Upper lobe of right lung (tissue), 1 donor: ENCODE data around the gene ZBED5. TPM values are rescaled to one million over a fixed set of nuclear protein-coding genes. Genes with fewer than 3 reads are reported as not detected.
A peak's percentile ranks its signal among the peaks of the same experiment; 100 is the strongest.

Source experiments
- ATAC-seq: fragments of 200-7000 bp; cut with Tn5 transposase; one replicate; pipeline ENCODE4 v1.9.1; 2020; ENCODE audit warnings: mild to moderate bottlenecking, moderate library complexity
- DNase-seq: peaks from one replicate; pipeline ENCODE4 v3.0.0-alpha.2; 2020
- H3K27ac ChIP-seq: fragments of 200-600 bp; one replicate; pipeline ENCODE4 v1.8.0; 2022
- H3K27me3 ChIP-seq: fragments of 200-600 bp; one replicate; pipeline ENCODE4 v1.8.0; 2022; ENCODE audit warnings: mild to moderate bottlenecking
- H3K36me3 ChIP-seq: fragments of 200-600 bp; one replicate; pipeline ENCODE4 v1.8.0; 2022
- H3K4me1 ChIP-seq: fragments of 200-600 bp; one replicate; pipeline ENCODE4 v1.8.0; 2022
- H3K4me3 ChIP-seq: fragments of 200-600 bp; one replicate; pipeline ENCODE4 v1.8.0; 2022; ENCODE audit warnings: mild to moderate bottlenecking
- H3K9me3 ChIP-seq: fragments of 200-600 bp; one replicate; pipeline ENCODE4 v1.8.0; 2022
- intact Hi-C: fragments of 100-400 bp; cut with DNase I; formaldehyde crosslinking; loops from one replicate; pipeline ENCODE4 v1.11.0; 2022
- long read RNA-seq: library from polyadenylated mRNA; unstranded; transcript quantifications from one replicate; pipeline ENCODE4 v2.0.0, GENCODE V29; 2021
- total RNA-seq: library from RNA; stranded (reverse); fragmentation: NEBNext Ultra II Directional; extraction: Animal tissue kit (Norgen Biotek cat#: 25700); gene quantifications from one replicate; pipeline ENCODE4 v1.2.1, GENCODE V29; 2021
- TF ChIP-seq, protein P1 (sequence below): fragments of 200-600 bp; IDR thresholded peaks from one replicate; pipeline ENCODE4 v1.8.0; 2022; ENCODE audit warnings: antibody characterized with exemption
- donor health status: DM: no; HTN: yes; CAD: no; lungs with severe emphysema.

ZBED5 gene
- total RNA-seq, result 37.6 TPM
- long read RNA-seq, transcript ZBED5-201 (3 exons, 2,512 nt), result major isoform, 6 of 24 reads
- long read RNA-seq, partial matches to known transcripts, result 4 of 24 reads
- long read RNA-seq, other reads (novel, unspliced or antisense), result 10 of 24 reads

DNA sequence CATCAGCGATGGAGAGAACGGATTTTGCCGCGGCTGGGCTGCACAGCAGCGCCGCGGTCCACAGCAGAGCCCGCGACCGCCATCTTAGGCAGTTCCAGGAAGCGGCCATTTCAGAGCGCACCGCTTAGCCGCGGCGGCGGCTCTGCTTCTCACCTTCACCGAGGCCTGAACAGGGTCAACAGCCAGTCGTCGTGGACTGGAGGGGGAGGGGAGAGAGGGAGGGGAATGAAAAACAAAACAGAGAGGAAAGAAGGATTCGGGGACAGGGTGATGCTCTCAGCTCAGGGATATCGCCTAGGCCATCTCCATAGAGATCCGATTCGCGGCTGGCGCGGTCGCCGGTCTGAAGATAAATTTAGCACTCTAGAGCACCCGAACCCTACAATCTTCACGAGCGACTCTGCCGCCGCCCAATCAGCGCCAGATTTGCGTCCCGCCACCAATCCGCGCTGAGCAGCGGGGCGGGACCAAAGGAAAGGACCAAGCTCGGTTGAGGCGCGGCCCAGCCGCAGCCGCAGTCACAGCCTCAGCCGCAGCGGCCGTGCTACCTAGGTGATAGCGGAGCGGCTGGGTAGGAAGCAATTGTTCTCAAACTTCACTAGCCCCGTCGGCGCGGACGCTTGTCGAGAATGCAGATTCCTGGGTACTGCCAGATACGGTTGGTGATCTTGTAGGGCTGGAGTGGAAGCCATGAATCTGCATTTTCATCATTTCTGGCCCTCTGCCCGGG, at the start of gene ZBED5:
Gene ZBED5 (minus strand): TSS at position 345 of the 730 bp plus-strand sequence. CDS start 3,108 bp downstream, outside the sequence.
- ATAC-seq (peak; percentile 98), DNase-seq (peak; percentile 99)
- TF ChIP-seq, protein P1, sequence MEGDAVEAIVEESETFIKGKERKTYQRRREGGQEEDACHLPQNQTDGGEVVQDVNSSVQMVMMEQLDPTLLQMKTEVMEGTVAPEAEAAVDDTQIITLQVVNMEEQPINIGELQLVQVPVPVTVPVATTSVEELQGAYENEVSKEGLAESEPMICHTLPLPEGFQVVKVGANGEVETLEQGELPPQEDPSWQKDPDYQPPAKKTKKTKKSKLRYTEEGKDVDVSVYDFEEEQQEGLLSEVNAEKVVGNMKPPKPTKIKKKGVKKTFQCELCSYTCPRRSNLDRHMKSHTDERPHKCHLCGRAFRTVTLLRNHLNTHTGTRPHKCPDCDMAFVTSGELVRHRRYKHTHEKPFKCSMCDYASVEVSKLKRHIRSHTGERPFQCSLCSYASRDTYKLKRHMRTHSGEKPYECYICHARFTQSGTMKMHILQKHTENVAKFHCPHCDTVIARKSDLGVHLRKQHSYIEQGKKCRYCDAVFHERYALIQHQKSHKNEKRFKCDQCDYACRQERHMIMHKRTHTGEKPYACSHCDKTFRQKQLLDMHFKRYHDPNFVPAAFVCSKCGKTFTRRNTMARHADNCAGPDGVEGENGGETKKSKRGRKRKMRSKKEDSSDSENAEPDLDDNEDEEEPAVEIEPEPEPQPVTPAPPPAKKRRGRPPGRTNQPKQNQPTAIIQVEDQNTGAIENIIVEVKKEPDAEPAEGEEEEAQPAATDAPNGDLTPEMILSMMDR, result peak; percentile 34
- Histone ChIP-seq H3K4me1 (peaks cover 23% of the 10 kb centered on the region), H3K4me3 (peak within 1 kb of the TSS; percentile 83), H3K27me3 (no peaks in the 10 kb centered on the region), H3K9me3 (no peaks in the 10 kb centered on the region), H3K36me3 (peaks cover 33% of the 10 kb centered on the region), H3K27ac (peak within 1 kb of the TSS; percentile 98)
- intact Hi-C loops, result loop anchor here (2.0 kb wide), 1 partner anchor 49 kb away; the partner anchor contains the start of gene EIF4G2

DNA sequence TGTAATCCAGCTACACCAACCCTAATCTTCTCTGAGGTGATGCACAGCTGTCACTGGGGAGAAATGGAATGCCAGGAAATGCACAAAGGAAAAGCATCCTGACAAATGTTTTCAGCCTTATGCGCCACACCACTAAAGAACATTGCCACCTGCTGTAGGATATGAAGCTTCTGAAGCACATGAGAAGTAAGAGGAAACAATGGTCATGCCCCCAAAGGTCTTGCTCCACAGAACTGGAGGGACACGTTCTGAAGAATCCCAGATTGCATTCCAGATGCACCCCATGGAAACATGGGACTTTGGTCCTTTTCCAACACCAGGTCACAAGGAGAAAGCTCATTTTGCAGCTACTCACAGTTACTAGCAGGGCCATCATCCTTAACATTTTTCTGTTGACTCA, 48.7 kb upstream of the ZBED5 start:
- intact Hi-C loops, result no loop called here
- peak; percentile 21 for ATAC-seq
- Histone ChIP-seq H3K4me1 (peaks cover 14% of the 10 kb centered on the region), H3K27ac (no peak overlapping the region), H3K9me3 (no peaks in the 10 kb centered on the region), H3K4me3 (no peak overlapping the region), H3K36me3 (no peaks in the 10 kb centered on the region), H3K27me3 (no peaks in the 10 kb centered on the region)
- TF ChIP-seq, protein P1, result no peak
- DNase-seq, result no peak

DNA sequence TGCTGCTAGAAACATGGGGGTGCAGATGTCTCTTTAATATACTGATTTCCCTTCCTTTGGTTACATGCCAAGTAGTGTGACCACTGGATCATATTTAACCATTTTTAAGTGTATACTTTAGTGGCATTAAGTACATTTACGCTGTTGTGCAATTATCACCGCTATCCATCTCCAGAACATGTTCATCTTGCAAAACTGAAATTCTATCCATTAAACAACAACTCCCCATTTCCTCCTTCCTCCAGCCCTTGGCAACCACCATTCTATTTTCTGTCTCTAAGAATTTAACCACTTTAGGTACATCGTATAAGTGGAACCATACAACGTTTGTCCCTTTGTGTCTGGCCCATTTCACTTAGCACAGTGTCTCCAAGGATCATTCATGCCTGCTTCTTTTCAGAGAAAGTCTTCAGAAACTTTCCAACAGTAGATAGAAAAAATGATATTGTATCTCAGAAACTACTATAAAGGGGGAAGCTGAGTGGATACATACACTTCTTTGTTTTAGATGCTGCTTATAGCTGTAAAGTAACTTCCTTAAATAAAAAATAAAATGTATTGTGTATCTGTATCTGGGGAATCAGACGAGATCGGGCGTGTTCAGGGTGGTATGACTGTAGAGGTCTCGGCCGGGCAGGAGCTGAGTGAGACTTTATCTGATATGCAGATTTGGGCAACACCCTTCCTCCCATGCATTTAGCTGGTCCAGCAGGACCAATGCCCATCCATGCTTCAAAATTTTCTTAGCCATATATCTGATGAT, 44.6 kb upstream of the ZBED5 start:
- Histone ChIP-seq H3K4me3 (no peak overlapping the region), H3K27me3 (no peaks in the 10 kb centered on the region), H3K27ac (peak overlapping the region; percentile 7), H3K36me3 (no peaks in the 10 kb centered on the region), H3K9me3 (no peaks in the 10 kb centered on the region), H3K4me1 (peaks cover 37% of the 10 kb centered on the region)
- DNase-seq (no peak), ATAC-seq (no peak)
- TF ChIP-seq, protein P1, result no peak
- intact Hi-C loops, result no loop called here

DNA sequence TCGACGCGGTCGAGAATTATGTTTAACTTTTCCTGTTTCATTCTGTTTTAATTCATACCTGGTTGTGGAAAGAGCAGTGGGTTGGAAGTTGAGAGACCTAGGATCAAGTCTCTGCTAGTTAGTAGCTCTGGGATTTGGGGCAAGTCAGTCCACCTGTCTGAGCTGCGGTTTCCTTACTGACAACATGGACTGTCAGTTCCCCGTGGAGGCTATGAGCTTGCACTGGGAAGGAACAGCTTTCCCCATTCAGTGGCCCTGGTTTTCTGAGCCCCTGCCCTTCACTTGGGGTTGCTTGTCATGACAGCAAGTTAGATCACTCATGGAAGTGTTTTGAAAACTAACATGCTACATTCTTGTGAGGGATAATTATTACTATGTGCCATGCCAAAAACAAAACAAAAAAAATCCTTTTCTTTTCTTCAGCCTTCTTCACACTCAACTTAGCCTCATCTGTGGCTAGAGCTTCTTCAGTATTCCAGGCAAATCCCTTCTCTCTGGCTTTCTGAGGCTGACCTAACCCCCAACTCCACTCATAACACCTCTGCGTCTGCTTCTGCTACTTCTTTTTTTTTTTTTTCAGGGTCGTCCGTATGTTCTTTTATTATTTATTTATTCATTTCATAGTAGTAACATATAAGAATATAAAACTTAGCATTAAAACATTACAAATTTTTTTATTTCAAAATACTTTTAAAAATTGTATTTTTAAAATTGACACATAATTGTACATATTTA, 43.0 kb upstream of the ZBED5 start:
- Histone ChIP-seq H3K4me1 (peaks cover 37% of the 10 kb centered on the region), H3K36me3 (no peaks in the 10 kb centered on the region), H3K27me3 (no peaks in the 10 kb centered on the region), H3K9me3 (no peaks in the 10 kb centered on the region), H3K27ac (peak overlapping the region; percentile 90), H3K4me3 (no peak overlapping the region)
- no peak for DNase-seq
- intact Hi-C loops, result no loop called here
- no peak for ATAC-seq
- TF ChIP-seq, protein P1, result no peak

DNA sequence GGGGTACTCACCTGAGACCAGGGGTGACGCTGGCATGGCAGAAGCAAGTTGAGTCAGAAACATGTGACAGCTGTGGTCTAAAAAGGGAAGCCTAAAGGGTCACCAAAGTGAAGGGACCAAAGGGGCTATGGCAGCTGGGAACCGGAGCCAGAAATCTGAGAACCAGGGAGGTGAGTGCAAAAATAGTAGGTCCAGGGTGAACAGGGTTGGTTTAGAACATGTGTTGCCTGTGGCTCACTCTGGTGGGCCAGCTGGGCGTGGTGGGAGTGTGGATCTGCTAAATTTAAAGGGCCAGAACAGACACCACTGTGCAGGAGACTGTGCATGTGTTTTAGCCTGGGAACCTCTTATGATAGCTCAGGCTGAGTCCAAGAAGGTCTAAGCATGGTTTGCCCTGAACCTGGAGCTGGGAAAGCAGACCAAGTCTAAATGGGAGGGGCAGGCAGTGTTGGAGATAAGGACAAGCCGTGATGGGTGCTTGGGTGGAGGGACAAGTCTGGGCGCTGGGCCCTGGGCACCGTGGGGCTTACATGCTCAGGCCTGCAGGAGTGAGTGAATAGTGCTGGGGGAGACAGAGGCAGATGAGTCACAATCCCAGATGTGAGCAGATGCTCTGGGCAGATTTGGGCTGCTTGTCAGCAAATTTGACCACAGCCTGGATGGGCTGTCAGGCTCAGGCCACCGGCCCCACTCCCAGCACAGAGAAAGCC, 41.4 kb upstream of the ZBED5 start:
- Histone ChIP-seq H3K9me3 (no peaks in the 10 kb centered on the region), H3K36me3 (no peaks in the 10 kb centered on the region), H3K27ac (peak overlapping the region; percentile 90), H3K27me3 (no peaks in the 10 kb centered on the region), H3K4me3 (peak overlapping the region; percentile 25), H3K4me1 (peaks cover 37% of the 10 kb centered on the region)
- TF ChIP-seq, protein P1, result no peak
- DNase-seq (peak; percentile 77), ATAC-seq (peak; percentile 64)
- intact Hi-C loops, result no loop called here
